Neural progenitor cell (in vitro differentiated cells): ENCODE data around the gene CELA1.

Experiments
- CTCF ChIP-seq: fragments of 200-600 bp; sonication (generic); IDR thresholded peaks from 2 replicates; pipeline ENCODE4 v1.5.1; 2017; ENCODE audit warnings: antibody characterized with exemption, mild to moderate bottlenecking
- EZH2 ChIP-seq: fragments of 200-600 bp; sonication (generic); IDR thresholded peaks from 2 replicates; pipeline ENCODE4 v1.6.1; 2017; ENCODE audit warnings: antibody characterized with exemption, mild to moderate bottlenecking, moderate library complexity
- EZH2phosphoT487 ChIP-seq: fragments of 200-600 bp; sonication (generic); IDR thresholded peaks from 2 replicates; pipeline ENCODE4 v1.6.1; 2017; ENCODE audit warnings: antibody characterized with exemption

- TF ChIP-seq EZH2 (no peak), CTCF (no peak), EZH2phosphoT487 (no peak)
Observed at GRCh38 chr12:51373187-51373586, 26.7 kb upstream of the CELA1 start.
